Large intestine (tissue), 3 donors: ENCODE results near the gene C3orf20. TPM values are rescaled to one million over a fixed set of nuclear protein-coding genes. Genes with fewer than 3 reads are reported as not detected.

ENCODE experiments used
- DNase-seq, 2 donors: peaks; one replicate each; pipeline versions ENCODE4 v3.0.0 to v3.0.0-alpha.2; 2013
- H3K27ac ChIP-seq: one replicate; pipeline ENCODE4 v1.5.1; 2013; ENCODE audit warnings: low read length
- H3K27me3 ChIP-seq: 2 replicates; pipeline ENCODE4 v1.6.1; 2013; ENCODE audit warnings: low read length; ENCODE audit not compliant: control insufficient read depth, insufficient read depth
- H3K36me3 ChIP-seq: 2 replicates; pipeline ENCODE4 v1.6.1; 2013; ENCODE audit warnings: low read length; ENCODE audit not compliant: control insufficient read depth, insufficient read depth
- H3K4me1 ChIP-seq: one replicate; pipeline ENCODE4 v1.6.1; 2013; ENCODE audit warnings: low read length; ENCODE audit not compliant: control insufficient read depth, insufficient read depth
- H3K4me3 ChIP-seq: one replicate; pipeline ENCODE4 v1.5.1; 2013; ENCODE audit warnings: low read length
- H3K9me3 ChIP-seq: one replicate; pipeline ENCODE4 v1.6.1; 2013; ENCODE audit warnings: mild to moderate bottlenecking, low read depth, low read length, moderate library complexity; ENCODE audit not compliant: control insufficient read depth
- WGBS: methylation state at CpG from one replicate; pipeline ENCODE4 v1.1.5; 2013; ENCODE audit warnings: low lambda C conversion rate; ENCODE audit not compliant: insufficient coverage; 5-methylcytosine and 5-hydroxymethylcytosine counted together
- polyA plus RNA-seq: library from polyadenylated mRNA; unstranded; fragments of 120-200 nt; gene quantifications from one replicate; pipeline ENCODE4 v1.2.1, GENCODE V29; 2013

Gene C3orf20
- polyA plus RNA-seq, 1 donor = not detected

- H3K27ac ChIP-seq = no peak overlapping the region
- H3K27me3 ChIP-seq = no peaks in the 10 kb centered on the region
- no CpG with 5 or more reads among the region's 14 CpGs for WGBS
- no peaks in the 10 kb centered on the region for H3K4me1 ChIP-seq
- H3K4me3 ChIP-seq = no peak overlapping the region
- no peak for DNase-seq
- H3K9me3 ChIP-seq = no peaks in the 10 kb centered on the region
- no peaks in the 10 kb centered on the region for H3K36me3 ChIP-seq
These were observed 82.3 kb downstream of the C3orf20 start for GRCh38 chr3:14757153-14757700.

- no peak overlapping the region for H3K4me3 ChIP-seq
- no peaks in the 10 kb centered on the region for H3K36me3 ChIP-seq
- H3K27me3 ChIP-seq = no peaks in the 10 kb centered on the region
- H3K9me3 ChIP-seq = no peaks in the 10 kb centered on the region
- DNase-seq = no peak
- H3K27ac ChIP-seq = no peak overlapping the region
- WGBS = 100% methylated on average over 1 of the region's 4 CpGs
- no peaks in the 10 kb centered on the region for H3K4me1 ChIP-seq
These were observed 83.4 kb downstream of the C3orf20 start for GRCh38 chr3:14758297-14758696.

- no peaks in the 10 kb centered on the region for H3K9me3 ChIP-seq
- H3K27ac ChIP-seq = no peak overlapping the region
- no peaks in the 10 kb centered on the region for H3K36me3 ChIP-seq
- H3K4me1 ChIP-seq = no peaks in the 10 kb centered on the region
- no CpG with 5 or more reads among the region's 3 CpGs for WGBS
- no peak overlapping the region for H3K4me3 ChIP-seq
- H3K27me3 ChIP-seq = no peaks in the 10 kb centered on the region
- DNase-seq = no peak
These were observed 84.0 kb downstream of the C3orf20 start for GRCh38 chr3:14758959-14759358.

GRCh38 chr3:14760185-14760584, 85.2 kb downstream of the C3orf20 start:
- Histone ChIP-seq H3K4me1 (no peaks in the 10 kb centered on the region), H3K27ac (no peak overlapping the region), H3K9me3 (no peaks in the 10 kb centered on the region), H3K36me3 (no peaks in the 10 kb centered on the region), H3K27me3 (no peaks in the 10 kb centered on the region), H3K4me3 (no peak overlapping the region)
- no peak for DNase-seq

- H3K4me3 ChIP-seq = no peak overlapping the region
- no peaks in the 10 kb centered on the region for H3K36me3 ChIP-seq
- no peaks in the 10 kb centered on the region for H3K9me3 ChIP-seq
- no peak overlapping the region for H3K27ac ChIP-seq
- H3K4me1 ChIP-seq = no peaks in the 10 kb centered on the region
- DNase-seq = no peak
- no CpG with 5 or more reads among the region's 9 CpGs for whole genome bisulfite sequencing
- H3K27me3 ChIP-seq = no peaks in the 10 kb centered on the region
These were observed 86.3 kb downstream of the C3orf20 start for GRCh38 chr3:14761121-14761672.

- no peaks in the 10 kb centered on the region for H3K36me3 ChIP-seq
- H3K27ac ChIP-seq = no peak overlapping the region
- DNase-seq = no peak
- WGBS = no CpG with 5 or more reads among the region's 2 CpGs
- H3K4me1 ChIP-seq = no peaks in the 10 kb centered on the region
- H3K9me3 ChIP-seq = no peaks in the 10 kb centered on the region
- H3K27me3 ChIP-seq = no peaks in the 10 kb centered on the region
- H3K4me3 ChIP-seq = no peak overlapping the region
These were observed 86.9 kb downstream of the C3orf20 start for GRCh38 chr3:14761866-14762265.

GRCh38 chr3:14762701-14763100, 87.8 kb downstream of the C3orf20 start:
- WGBS = no CpG with 5 or more reads among the region's 3 CpGs
- Histone ChIP-seq H3K4me3 (no peak overlapping the region), H3K27me3 (no peaks in the 10 kb centered on the region), H3K4me1 (no peaks in the 10 kb centered on the region), H3K9me3 (no peaks in the 10 kb centered on the region), H3K27ac (no peak overlapping the region), H3K36me3 (no peaks in the 10 kb centered on the region)
- no peak for DNase-seq

GRCh38 chr3:14764331-14765059, 89.6 kb downstream of the C3orf20 start:
- Histone ChIP-seq H3K27me3 (no peaks in the 10 kb centered on the region), H3K27ac (no peak overlapping the region), H3K4me1 (no peaks in the 10 kb centered on the region), H3K36me3 (no peaks in the 10 kb centered on the region), H3K4me3 (no peak overlapping the region), H3K9me3 (no peaks in the 10 kb centered on the region)
- WGBS = no CpG with 5 or more reads among the region's 8 CpGs
- no peak for DNase-seq

- no CpG with 5 or more reads among the region's 3 CpGs for WGBS
- no peaks in the 10 kb centered on the region for H3K4me1 ChIP-seq
- no peaks in the 10 kb centered on the region for H3K36me3 ChIP-seq
- no peaks in the 10 kb centered on the region for H3K27me3 ChIP-seq
- no peak overlapping the region for H3K4me3 ChIP-seq
- H3K27ac ChIP-seq = no peak overlapping the region
- DNase-seq = no peak
- H3K9me3 ChIP-seq = no peaks in the 10 kb centered on the region
These were observed 90.1 kb downstream of the C3orf20 start for GRCh38 chr3:14765060-14765400.

GRCh38 chr3:14765576-14766427, 90.9 kb downstream of the C3orf20 start:
- no CpG with 5 or more reads among the region's 9 CpGs for WGBS
- no peak overlapping the region for H3K27ac ChIP-seq
- DNase-seq = no peak

More at GRCh38 chr3:14765576-14766427, 90.9 kb downstream of the C3orf20 start:
- Histone ChIP-seq H3K4me1 (no peaks in the 10 kb centered on the region), H3K4me3 (no peak overlapping the region), H3K9me3 (no peaks in the 10 kb centered on the region), H3K27me3 (no peaks in the 10 kb centered on the region), H3K36me3 (no peaks in the 10 kb centered on the region)
